Muscle of back (tissue), 13 donors: ENCODE data around the gene TCEANC2. TPM values are rescaled to one million over a fixed set of nuclear protein-coding genes. Genes with fewer than 3 reads are reported as not detected.
A peak's percentile ranks its signal among the peaks of the same experiment; 100 is the strongest.
"Not testable (repeated sequence)": the region's sequence is repeated elsewhere in the genome, so short reads cannot be mapped to it uniquely, and the experiment has no call there.

ENCODE experiments used
- DNase-seq, 3 donors: peaks; one replicate each; pipeline versions ENCODE4 v3.0.0 to v3.0.0-alpha.2; 2013
- long read RNA-seq, 9 donors: transcript quantifications; one replicate each; lab custom pipeline, GENCODE V29; 2026
- polyA plus RNA-seq, 10 donors: library from polyadenylated mRNA; unstranded; fragments of 120-200 nt; gene quantifications; one replicate each; pipeline ENCODE4 v1.2.1, GENCODE V29; 2013; ENCODE audit not compliant: insufficient read length in 10 of 10

Gene TCEANC2
- 1 to 10 TPM; 4.9 to 7.7 (median 5.6) TPM for polyA plus RNA-seq
- long read RNA-seq, donor 1, full-length matches to known transcripts, result 7 of 7 reads
- long read RNA-seq, donor 1, partial matches to known transcripts, result 0 of 7 reads
- long read RNA-seq, donor 1, other reads (novel, unspliced or antisense), result 0 of 7 reads
- long read RNA-seq, donor 2, transcript TCEANC2-203 (1 exons, 1,783 nt), result major isoform, 6 of 6 reads
- long read RNA-seq, donor 2, partial matches to known transcripts, result 0 of 6 reads
- long read RNA-seq, donor 2, other reads (novel, unspliced or antisense), result 0 of 6 reads
- long read RNA-seq, donor 3, partial matches to known transcripts, result 0 of 1 reads
- long read RNA-seq, donor 3, other reads (novel, unspliced or antisense), result 0 of 1 reads
- long read RNA-seq, donor 4, partial matches to known transcripts, result 0 of 2 reads
- long read RNA-seq, donor 4, other reads (novel, unspliced or antisense), result 0 of 2 reads
- long read RNA-seq, donor 5, full-length matches to known transcripts, result 8 of 8 reads
- long read RNA-seq, donor 5, partial matches to known transcripts, result 0 of 8 reads
- long read RNA-seq, donor 5, other reads (novel, unspliced or antisense), result 0 of 8 reads
- long read RNA-seq, donor 6, full-length matches to known transcripts, result 5 of 5 reads
- long read RNA-seq, donor 6, partial matches to known transcripts, result 0 of 5 reads
- long read RNA-seq, donor 6, other reads (novel, unspliced or antisense), result 0 of 5 reads
- long read RNA-seq, donor 7, full-length matches to known transcripts, result 5 of 5 reads
- long read RNA-seq, donor 7, partial matches to known transcripts, result 0 of 5 reads
- long read RNA-seq, donor 7, other reads (novel, unspliced or antisense), result 0 of 5 reads
- long read RNA-seq, donor 8, full-length matches to known transcripts, result 5 of 5 reads
- long read RNA-seq, donor 8, partial matches to known transcripts, result 0 of 5 reads
- long read RNA-seq, donor 8, other reads (novel, unspliced or antisense), result 0 of 5 reads
- long read RNA-seq, donor 9, partial matches to known transcripts, result 0 of 2 reads
- long read RNA-seq, donor 9, other reads (novel, unspliced or antisense), result 0 of 2 reads

- peak; percentile 99 to 100 (median 99) for DNase-seq
These were observed at the start of gene TCEANC2, which contains the start of gene TMEM59 for GRCh38 chr1:54052934-54053744. Gene TCEANC2 (plus strand): TSS chr1:54053608. CDS start chr1:54054423, 815 bp downstream. Gene TMEM59 (minus strand): TSS chr1:54053204. CDS start chr1:54053188, 16 bp downstream.

GRCh38 chr1:54003750-54004480, 49.5 kb upstream of the TCEANC2 start:
- DNase-seq, result not testable (repeated sequence)

DNA sequence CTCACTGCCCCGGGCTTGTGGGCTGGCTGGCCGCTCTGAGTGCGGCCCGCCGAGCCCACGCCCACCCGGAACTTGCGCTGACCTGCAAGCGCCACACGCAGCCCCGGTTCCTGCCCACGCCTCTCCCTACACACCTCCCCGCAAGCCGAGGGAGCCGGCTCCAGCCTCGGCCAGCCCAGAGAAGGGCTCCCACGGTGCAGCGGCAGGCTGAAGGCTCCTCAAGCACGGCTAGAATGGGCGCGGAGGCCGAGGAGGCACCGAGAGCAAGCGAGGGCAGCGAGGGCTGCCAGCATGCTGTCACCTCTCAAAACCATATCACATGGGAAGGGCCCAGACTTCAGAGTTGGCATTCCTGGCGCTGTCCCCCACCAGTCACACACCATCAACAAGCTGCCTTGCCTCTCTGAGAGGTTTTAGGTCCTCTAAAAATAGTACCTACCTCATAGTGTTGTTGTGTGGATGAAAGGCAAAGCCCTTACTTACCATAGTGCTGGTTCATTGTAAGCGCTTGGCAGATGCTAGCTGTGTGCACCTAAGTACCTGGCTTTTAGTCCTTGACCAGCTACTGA, 48.8 kb upstream of the TCEANC2 start:
- DNase-seq, result no peak

GRCh38 chr1:54006508-54006907, 46.9 kb upstream of the TCEANC2 start:
- DNase-seq, result no peak

GRCh38 chr1:54007613-54008012, 45.8 kb upstream of the TCEANC2 start:
- no peak for DNase-seq

GRCh38 chr1:54008876-54009275, 44.5 kb upstream of the TCEANC2 start:
- DNase-seq, result no peak

DNA sequence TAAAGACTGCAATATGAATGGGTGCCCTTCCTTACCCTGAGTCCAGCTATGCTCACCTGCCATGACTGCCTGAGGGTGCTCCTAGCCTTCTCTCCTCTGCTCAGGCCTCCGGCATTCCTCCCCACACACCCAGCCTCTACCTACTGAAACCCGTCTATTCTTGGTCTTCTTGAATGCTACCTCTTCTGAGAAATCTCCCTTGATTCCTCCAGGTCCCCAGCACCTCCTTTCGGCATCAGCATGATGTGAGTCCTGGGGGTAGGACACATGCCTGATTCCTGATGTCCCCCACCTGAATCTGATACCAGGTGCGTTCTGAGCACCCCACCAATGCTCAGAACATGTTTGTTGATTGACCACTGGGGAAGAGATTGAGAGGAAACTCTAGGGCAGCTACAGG, 44.0 kb upstream of the TCEANC2 start:
- DNase-seq, result no peak

DNA sequence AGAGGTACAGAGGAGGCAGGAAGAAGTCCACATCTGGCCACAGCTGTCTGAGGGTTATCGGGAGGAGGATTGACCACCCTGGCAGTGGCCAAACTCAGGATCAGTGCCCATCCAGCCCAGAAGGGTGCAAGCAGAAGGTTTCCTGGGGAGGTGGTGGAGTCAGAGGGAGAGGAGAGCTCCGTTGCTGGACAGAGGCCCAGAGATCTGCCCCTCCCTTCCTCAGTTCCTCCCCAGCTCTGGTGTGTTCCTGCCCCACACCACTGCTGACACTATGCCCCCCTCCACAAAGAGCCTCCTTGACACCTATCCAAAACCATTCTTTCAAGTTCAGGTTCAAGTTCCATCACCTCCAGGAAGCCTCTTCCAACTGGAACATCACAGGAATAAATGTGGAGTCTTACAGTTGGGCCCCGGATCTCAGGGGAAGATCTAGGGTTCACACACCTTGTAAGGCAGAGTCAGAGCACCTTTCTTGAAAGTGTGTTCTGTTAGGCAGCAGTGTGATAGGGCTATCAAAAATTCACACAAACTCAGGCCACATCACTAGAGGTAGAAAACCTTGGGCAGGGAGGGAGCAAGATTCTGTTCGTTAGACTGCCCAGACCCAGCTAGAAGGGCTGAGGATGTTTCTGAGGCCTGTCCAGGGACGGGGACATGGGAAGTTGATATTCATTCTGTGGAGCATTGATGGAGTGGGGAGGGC, 42.8 kb upstream of the TCEANC2 start:
- no peak for DNase-seq

- DNase-seq, result no peak
These were observed 41.9 kb upstream of the TCEANC2 start for GRCh38 chr1:54011316-54012007.

DNA sequence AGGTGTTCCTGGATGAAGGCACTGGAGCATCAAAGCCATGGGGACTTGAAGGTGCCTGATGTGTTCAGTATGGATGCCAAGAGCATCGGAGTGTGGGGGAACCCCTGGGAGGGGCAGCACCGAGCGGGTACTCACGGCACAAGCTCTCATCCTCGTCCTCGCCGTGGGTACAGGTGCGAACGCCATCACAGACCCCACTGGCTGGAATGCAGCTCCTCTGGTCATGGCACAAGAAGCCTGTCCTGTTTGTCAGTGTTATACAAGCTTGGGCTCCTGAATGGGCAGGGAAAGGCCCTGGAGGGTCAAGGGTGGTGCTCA, 41.4 kb upstream of the TCEANC2 start:
- no peak for DNase-seq

DNA sequence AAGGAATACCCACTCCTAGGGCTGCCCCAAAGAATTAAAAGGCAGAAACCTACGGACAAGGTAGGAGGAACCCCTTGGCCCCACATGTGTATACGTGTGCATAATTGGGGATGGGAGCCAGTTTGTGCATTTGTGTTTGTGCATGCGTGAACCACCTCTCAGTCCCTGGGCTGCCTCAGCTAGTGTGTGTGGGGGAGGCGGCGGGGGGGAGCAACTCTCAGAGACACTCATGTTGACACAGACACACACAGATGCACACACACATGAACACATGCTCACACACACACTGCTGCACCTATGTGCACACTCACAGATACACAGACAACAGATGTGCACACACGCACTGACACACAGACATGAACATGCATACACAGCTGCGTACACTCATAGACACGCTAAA, 40.5 kb upstream of the TCEANC2 start:
- DNase-seq, result no peak

DNA sequence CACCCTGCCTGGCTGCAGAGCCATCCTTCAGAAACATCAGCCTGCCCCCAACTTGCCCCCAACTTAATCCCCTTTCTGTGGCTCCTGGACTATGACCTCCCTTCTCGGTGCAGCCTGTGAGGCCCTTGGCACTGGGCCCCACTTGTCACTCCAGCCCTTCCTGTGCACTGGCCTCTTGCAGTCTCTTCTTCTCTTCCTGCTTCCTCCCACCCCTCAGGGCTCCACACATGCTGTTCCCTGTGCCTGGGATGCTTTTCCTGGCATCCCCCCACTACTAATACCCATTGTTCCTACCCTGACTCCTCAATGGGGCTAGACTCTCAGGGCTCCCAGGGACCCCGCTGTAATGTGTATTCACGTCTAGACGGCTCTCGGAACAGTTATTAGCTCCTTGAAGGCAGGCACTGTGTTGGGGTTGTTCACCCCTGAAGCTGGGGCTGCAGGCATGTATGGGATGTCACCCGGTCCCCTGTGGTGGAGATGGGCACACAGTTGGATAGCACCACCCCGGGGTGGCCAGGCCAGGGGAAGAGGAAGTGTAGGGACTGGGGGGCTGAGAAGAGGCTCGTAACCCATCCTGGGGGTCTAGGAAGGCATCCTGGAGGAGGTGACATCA, 39.9 kb upstream of the TCEANC2 start:
- no peak for DNase-seq

- DNase-seq, result no peak
These were observed 39.3 kb upstream of the TCEANC2 start for GRCh38 chr1:54014009-54014629.

- no peak for DNase-seq
These were observed 36.8 kb upstream of the TCEANC2 start for GRCh38 chr1:54016343-54017282.

DNA sequence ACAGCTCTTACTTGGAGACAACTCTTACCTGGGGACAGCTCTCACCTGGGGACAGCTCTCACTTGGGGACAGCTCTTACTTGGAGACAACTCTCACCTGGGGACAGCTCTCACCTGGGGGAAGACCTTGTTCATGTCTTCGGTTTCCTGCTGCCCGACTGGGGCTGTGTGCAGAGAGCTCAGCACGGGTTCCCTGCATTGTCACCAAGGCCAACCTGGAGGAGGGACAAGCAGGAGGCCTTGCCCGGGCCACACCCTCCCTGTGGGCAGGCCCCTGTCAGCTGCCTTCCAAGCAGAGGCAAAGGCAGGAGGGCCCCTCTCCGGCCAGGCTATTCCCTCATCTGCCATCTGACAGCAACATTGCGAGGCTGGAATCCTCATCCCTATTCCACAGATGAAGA, 35.4 kb upstream of the TCEANC2 start, which contains the start of gene LDLRAD1:
TSS of gene LDLRAD1 (minus strand) at position 208 of the 400 bp plus-strand sequence. CDS start at position 134, 74 bp downstream.
- DNase-seq, result no peak

DNA sequence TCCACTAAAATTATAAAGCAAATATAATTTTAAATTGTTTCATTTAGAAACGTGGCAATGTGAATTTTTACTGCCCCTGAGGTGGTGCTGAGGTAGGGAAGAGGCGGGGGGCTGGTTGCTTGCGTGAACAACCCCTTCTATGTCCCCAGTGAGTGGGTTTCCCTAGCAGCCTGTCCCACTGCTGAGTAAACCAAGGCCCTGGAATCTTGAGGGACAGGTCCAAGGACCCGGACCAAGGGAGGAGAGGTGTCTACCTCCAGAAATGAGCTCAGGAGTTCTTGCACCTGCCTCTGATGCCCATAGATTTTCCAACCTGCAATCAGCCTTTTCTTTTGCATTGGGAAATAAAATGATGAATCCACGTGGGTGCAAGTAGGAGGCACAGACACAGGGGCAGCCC, 34.8 kb upstream of the TCEANC2 start:
- no peak for DNase-seq
